ENCODE results near the gene ATP9A.
"Not testable (repeated sequence)": the region's sequence is repeated elsewhere in the genome, so short reads cannot be mapped to it uniquely, and the experiment has no call there.

Gene ATP9A

DNA sequence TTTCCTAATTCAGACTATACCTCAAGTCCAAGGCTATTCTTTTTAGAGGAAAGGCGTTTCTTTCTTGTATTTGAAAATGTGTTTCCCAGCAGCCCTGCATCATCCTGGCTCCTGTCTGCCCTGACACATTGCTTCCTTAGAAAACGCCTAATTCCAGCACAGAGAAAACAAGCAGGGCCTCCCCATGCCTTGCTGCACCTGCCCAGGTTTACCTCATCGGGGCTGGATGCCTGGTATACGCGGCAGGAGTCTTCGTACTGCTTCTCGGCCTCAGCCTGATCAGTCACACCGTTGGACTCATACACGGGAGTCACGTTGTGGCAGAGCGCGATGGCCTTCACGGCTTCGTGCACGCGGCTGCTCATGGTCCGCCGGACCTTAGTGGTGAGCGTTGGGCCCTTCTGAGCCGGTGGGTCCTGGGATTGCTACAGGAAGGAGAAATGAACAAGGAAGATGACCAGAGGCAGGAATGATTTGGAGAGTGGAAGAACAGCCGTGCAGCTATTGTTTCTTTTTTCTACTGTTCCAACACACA is 111.4 kb downstream of the ATP9A start:
- no peak for DNase-seq (ENCODE audit: low read depth in 2 of 2)

DNA sequence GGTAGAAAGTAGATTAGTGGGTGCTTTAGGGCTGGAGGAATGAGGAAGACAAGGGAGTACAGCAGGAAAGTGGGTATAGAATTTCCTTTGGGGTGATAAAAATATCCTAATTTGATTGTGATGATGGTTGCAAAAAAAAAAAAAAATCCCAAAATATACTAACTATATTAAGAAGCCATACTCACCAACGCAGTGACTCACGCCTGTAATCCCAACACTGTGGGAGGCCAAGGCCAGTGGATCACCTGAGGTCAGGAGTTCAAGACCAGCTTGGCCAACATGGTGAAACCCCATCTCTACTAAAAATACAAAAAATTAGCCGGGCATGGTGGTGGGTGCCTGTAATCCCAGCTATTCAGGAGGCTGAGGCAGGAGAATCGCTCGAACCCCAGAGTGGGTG is 112.1 kb downstream of the ATP9A start:
- not testable (repeated sequence) for DNase-seq (ENCODE audit: low read depth in 2 of 2)

DNA sequence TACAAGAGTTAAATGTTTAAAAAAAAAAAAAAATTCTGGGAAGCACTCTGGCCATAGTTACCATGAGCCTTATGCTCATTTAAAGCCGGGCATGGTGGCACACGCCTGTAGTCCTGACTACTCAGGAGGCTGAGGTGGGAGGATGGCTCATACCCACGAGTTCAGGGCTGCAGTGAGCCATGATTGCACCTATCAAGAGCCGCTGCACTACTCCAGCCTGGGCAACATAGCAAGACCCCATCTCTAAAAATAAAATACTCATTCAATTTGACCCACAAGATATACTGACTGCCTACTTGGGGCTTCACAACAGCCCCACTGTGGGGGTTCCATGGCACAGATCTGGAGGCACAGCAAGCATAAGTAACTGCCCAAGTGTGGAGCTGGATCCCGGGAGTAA is 113.7 kb downstream of the ATP9A start:
- no peak for DNase-seq (ENCODE audit: low read depth in 2 of 2)

DNA sequence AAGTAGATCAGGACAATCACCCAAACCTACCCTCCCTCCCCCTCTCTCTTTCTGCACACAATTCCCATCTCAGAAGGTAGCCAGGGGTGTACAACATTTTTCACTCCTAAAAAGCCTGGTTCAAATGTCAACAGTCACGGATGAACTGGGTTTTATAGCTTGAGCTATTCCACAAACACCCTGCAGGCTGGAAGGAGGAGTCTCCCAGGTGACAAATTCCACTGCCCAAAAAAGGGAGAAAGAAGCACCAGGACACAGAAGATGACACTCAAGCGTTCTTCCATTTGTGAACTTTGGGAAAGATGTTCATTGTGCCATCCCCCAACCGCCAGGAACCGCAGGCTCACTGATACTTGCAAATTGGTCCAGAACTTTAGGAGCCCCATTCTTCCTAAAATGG is 114.1 kb downstream of the ATP9A start:
- no peak for DNase-seq (ENCODE audit: low read depth in 2 of 2)

DNA sequence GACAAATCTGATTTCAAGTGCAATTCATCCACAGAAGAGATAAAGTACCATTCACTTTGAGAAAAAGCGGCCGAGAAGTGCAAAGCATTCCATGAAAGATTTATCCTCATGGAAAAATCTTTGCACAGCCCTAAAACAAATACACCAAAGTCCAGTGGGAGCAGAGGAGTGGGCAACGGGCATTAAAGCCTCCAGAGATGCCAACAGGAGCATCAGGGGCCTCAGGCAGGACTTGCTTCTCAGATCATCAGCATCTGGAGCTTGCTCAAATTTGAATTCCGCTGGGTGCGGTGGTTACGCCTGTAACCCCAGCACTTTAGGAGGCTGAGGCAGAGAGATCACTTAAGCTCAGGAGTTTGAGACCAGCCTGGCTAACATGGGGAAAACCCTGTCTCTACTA is 115.0 kb downstream of the ATP9A start:
- DNase-seq (ENCODE audit: low read depth in 2 of 2), result no peak

DNA sequence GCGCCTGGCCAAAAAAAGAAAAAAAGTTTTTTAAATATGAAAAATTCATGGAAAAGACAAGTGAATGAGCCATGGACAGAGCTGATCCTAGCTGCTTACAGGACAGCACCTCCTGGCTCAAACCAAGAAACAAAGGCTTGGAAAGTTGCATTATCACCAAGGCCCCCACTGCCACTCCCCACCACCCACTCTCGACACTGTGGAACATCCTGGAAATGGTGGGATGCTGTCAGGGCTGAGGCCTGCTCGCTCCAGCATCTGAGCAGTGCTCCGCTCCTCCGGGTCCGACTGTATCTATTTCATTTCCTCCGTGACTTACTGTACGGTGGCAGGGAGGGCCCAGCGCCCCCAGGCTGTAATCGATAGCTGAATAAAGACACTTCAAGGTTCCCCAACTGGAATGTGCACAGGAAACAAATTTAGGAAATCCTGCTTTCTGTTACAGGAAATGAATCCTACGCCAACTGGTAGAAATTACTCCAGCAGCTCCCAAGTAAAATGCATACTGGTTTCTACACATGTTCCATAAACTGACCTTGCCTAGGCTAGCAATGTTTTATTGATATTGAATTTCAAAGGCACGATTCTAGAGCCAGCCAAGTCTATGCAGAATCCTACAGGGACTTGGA is 116.2 kb downstream of the ATP9A start:
- DNase-seq (ENCODE audit: low read depth in 2 of 2), result no peak

DNA sequence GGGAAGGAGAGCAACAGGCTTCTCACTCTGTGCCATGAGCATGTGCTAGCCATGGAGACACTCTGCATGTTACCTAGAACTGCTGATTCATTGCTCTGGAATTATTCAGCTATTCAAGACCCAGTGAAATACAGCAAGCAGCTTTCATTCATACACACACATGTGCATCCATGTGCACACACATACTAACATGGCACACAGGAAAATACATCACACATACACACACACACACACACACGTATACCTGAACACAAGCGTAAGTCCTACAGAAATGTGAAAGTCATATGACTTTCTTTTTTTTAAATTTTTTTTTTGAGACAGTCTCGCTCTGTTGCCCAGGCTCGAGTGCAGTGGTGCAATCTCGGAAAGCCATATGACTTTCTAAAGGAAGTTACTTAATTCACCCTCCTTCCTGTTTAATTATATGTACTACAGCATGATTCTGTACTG is 117.5 kb downstream of the ATP9A start:
- DNase-seq (ENCODE audit: low read depth in 2 of 2), result no peak

DNA sequence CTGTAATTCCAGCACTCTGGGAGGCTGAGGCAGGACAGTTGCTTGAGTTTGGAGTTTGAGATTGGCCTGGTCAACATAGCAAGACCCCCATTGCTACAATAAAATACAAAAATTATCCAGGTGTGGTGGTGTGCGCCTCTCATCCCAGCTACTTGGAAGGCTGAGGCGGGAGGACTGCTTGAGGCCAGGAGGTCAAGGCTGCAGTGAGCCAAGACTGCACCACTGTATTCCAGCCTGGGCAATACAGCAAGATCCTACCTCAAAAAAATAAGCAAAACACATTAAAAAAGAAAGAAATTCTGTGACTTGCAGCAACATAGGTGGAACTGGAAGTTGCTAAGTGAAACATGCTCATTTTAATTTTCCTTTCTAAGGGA is 119.6 kb downstream of the ATP9A start:
- DNase-seq (ENCODE audit: low read depth in 2 of 2), result no peak

DNA sequence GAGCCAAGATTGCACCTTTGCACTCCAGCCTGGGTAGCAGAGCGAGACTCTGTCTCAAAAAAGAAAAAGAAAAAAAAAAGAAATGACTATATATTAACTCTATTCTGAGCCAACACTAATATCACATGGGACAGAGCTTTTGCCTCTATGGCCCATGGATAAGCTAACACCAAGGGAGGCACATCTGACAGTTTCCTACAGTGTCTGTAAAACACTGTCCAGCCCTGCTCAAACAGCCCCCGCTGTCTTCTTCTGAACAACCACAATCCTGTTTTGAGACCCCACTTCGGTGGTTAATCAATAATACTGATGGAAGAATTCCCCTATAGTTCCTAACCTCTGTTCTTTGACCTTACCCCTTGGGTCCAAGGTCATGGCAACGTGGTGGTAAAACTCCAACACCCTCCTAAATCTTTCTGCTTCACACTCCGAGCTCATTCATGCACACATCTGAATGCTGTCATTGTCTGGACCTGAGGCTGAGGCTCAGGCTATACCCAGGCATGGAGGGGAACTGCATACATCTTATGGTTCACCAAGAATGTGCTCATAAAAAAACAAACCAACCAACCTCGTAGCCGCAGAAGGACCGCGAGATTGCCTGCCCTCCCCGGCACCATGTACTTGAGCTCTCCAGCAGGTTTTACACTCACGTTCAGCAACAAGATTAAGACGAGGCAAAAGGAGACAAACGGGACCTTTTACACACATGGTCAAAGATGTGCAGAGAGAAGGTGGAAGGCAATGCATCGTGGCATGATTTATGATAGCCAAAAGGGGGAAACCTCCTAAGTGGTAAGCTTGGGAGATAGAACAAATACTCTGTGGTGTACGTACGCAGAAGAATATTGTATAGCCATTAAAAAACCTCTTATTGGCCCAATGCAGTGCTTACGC is 120.3 kb downstream of the ATP9A start:
- no peak for DNase-seq (ENCODE audit: low read depth in 2 of 2)

DNA sequence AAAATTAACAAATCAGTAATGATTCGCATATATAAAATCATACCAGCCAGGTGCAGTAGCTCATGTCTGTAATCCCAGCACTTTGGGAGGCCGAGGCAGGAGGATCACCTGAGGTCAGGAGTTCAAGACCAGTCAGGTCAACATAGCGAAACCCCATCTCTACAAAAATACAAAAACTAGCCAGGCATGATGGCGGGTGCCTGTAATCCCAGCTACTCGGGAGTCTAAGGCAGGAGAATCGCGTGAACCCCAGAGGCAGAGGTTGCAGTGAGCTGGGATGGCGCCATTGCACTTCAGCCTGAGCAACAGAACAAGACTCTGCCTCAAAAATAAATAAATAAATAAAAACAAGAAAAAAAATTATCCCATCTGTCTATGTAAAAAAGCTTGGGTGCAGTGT is 124.4 kb downstream of the ATP9A start:
- DNase-seq (ENCODE audit: low read depth in 2 of 2), result not testable (repeated sequence)

DNA sequence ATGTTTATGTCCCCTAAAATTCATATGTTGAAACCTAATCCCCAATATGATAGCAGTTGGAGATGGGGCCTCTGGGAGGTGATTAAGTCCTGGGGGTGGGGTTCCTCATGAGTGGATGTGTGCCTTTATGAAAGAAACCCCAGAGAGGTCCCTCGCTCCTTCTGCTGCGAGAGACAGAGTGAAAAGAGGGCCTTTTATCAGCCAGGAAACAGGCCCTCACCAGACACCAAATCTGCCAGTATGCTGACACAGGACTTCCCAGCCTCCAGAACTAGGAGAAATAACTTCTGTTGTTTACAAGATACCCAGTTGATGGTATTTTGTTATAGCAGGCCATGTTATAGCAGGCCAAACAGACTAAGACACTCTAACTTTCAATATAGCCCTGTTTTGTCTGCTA is 124.8 kb downstream of the ATP9A start:
- no peak for DNase-seq (ENCODE audit: low read depth in 2 of 2)

DNA sequence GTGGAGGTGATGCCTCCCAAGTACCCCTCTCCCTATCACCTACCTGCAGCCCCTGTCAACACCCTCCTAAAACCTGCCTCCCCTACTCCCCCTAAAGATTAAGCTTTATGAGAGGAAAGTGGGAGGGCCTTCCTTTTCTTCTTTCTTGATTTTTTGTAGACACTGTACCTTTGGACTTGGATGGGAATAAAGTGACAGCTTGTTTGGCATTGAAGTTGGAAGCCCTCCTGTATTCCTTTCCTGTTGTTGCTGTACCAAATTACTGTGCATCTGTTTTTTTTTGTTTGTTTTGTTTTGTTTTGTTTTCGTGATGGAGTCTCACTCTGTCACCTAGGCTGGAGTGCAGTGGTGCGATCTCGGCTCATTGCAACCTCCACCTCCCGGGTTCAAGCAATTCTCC is 126.3 kb downstream of the ATP9A start:
- DNase-seq (ENCODE audit: low read depth in 2 of 2), result no peak

DNA sequence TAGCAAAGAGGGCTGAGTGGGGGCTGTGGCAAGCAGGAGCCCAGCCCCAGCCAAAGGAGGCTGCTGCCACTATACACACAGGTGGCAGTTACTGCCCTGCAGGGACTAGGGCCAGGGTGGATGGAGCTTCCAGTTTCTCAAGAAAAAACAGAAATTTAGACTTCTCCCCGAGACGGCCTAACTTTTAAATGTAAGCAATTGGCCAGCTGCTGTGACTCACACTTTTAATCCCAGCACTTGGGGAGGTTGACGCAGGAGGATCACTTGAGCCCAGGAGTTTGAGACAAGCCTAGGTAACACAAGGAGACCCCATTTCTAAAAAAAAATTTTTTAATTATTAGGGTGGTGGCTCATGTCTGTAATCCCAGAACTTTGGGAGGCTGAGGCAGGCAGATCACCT is 127.4 kb downstream of the ATP9A start:
- no peak for DNase-seq (ENCODE audit: low read depth in 2 of 2)

DNA sequence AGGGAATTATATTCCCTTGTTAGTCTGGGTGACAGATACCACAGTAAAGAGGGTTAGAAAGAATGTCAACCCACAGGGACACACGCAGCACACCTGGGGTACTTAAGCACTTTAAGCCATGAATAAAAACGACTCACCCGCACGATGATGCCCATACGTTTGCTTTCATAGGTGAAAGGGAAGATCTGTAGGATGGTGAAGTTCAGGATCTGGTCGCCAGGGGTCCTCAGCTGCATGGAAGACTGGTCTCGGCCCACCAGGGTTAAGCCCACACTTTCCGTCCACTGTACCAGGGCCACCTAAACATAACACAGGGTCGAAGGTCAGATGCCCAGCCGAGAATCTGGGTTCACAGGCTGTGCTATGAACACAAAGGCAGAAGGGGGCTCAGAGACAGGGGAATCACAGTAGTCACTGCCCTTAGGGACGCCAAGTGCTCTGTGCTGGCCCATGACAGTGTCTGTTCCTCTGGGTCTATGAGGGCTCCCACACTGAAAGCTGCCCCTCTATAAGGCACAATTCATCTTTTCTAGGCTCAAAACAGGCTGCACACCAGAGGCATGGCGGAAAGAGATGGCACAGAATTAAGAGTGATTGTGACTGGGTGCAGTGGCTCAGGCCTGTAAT is 128.9 kb downstream of the ATP9A start:
- DNase-seq (ENCODE audit: low read depth in 2 of 2), result peak in 1 of 2 donors; percentile 37

DNA sequence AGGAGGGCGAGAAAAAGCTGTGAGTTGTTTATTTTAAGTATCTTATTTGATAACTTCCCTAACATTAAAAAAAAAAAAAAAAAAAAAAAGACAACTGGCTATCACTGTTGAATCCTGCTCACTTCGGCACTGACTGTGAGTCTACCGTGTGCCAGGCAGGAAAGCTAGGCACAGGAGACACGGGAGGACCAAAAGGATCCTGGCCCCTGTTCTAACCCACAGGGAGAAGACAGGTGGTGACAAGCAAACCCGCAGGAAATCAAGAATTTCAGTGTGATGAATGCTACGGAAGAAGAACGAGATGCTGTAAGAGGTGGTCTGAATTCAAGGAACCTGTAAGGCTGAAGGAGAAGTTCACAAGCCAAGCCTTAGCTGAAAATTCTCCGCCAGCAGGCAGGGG is 130.9 kb downstream of the ATP9A start:
- no peak for DNase-seq (ENCODE audit: low read depth in 2 of 2)

DNA sequence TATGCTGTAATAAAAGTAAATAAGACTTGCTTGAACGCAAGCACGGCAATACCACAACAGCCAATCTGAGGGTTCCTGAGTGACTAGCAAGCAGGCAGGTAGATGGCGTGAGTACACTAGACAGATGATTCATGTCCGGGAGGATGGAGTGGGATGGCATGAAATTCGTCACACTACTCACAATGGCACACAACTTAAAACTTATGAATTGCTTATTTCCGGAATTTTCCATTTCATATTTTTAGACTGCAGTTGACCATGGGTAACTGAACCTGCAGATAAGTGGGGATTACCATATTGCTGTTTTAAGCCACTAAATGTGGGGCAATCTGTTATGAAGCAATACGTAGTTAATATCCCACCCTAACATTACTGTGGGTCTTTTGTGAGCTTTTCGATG is 132.1 kb downstream of the ATP9A start:
- DNase-seq (ENCODE audit: low read depth in 2 of 2), result peak in 1 of 2 donors; percentile 5

DNA sequence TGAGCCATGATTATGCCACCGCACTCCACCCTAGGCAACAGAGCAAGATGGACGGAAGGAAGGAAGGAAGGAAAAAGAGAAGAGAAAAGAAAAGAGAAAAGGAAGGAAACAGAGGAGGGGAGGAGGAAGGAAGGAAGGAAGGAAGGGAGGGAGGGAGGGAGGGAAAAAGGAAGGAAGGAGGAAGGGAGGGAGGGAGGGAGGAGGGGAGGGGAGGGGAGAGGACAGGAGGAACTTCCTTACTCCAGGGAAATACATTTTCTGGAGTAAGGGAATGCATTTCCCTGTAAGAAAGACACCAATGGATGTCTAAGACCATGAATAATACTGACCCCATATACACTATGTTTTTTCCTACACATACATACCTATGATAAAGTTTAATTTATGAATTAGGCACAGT is 132.5 kb downstream of the ATP9A start:
- no peak for DNase-seq (ENCODE audit: low read depth in 2 of 2)

DNA sequence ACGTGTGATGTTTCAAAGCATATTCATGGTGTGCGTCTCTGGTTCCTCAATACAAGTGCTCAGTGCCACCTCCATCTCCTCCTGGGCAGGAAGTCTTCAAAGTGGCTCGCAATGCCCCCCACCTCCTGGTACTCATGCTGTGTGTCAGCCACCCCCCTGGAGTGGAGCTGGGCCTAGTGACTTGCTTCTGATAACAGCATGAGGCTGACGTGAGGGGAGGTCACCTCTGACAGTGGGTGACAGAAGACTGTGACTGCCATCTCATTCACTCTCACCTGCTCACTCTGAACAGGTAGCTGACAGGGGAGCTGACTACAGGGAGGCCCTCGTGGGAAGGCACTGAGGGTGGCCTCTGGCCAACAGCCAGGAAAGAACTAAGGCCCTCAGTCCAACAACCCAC is 133.3 kb downstream of the ATP9A start:
- DNase-seq (ENCODE audit: low read depth in 2 of 2), result no peak

DNA sequence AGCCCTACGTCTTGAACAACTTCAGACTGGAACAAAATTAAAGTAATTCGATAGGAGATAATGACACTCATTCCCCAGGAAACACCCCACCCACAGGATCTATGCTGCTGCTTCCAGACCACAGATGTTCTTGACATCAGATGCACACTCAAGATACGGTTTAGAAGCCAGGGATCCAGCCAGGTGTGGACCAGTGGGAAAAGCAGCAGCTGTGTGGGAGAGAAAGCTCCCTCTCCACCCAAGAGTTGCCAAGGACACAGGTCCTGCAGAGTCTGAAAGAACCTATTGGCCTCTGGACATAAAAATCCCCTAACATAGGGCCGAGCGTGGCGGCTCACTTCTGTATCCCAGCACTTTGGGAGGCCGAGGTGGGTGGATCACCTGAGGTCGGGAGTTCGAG is 133.9 kb downstream of the ATP9A start:
- DNase-seq (ENCODE audit: low read depth in 2 of 2), result no peak

DNA sequence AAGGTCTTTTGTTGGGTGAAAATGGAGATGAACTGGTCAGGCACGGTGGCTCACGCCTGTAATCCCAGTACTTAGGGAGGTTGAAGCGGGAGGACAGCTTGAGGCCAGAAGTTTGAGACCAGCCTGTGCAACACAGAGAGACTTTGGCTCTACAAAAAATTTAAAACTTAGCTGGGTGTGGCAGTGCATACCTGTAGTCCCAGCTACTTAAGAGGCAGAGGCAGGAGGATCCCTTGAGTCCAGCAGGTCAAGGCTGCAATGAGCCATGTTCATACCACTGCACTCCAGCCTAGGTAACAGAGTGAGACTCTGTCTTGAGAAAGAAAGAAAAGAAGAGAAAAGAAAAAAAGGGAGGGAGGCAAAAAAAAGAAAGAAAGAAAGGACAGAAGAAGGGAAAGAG is 134.8 kb downstream of the ATP9A start:
- DNase-seq (ENCODE audit: low read depth in 2 of 2), result no peak

DNA sequence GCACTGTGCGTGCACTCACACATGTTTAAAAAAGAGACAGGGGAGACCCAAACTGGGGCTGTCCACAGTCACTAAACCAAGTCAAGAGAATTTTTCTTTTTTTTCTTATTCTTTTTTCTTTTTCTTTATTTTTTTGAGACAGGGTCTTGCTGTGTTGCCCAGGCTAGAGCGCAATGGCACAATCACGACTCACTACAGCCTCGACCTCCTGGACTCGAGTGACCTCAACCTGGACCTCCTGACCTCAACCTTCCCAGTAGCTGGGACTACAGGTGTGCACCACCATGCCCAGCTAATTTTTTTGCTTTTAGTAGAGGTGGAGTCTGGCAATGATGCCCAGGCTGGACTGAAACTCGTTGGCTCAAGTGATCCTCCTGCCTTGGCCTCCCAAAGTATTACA is 136.2 kb downstream of the ATP9A start:
- no peak for DNase-seq (ENCODE audit: low read depth in 2 of 2)

Measured in stimulated activated CD8-positive, alpha-beta memory T cell treated with anti-CD3 and anti-CD28 coated beads, Interleukin-7, amount 100 ng/mL, for 4 hours (primary cell).